Heart left ventricle (tissue), 16 donors: Measurements from ENCODE around the gene EFR3B. TPM values are rescaled to one million over a fixed set of nuclear protein-coding genes. Genes with fewer than 3 reads are reported as not detected.

Experiments used
- ATAC-seq, 4 donors: fragments of 200-7000 bp; cut with Tn5 transposase; one replicate each; pipeline ENCODE4 v1.9.1; 2020 to 2022; ENCODE audit warnings: moderate library complexity in 4 of 4, mild to moderate bottlenecking in 3 of 4, moderate number of reproducible peaks in 1 of 4
- DNase-seq, 5 donors: peaks; one replicate each; pipeline ENCODE4 v3.0.0-alpha.2; 2020
- H3K27ac ChIP-seq, 12 donors: fragments of 200-600 bp; sonication (generic) in 4 of 12; one replicate each; pipeline versions ENCODE4 v1.5.0 to v1.8.0; 2016 to 2022; ENCODE audit warnings: mild to moderate bottlenecking in 2 of 12
- H3K27me3 ChIP-seq, 9 donors: fragments of 200-600 bp; sonication (generic) in 2 of 9; one replicate each; pipeline versions ENCODE4 v1.5.1 to v1.8.0; 2016 to 2022; ENCODE audit warnings: mild to moderate bottlenecking in 3 of 9
- H3K36me3 ChIP-seq, 9 donors: fragments of 200-600 bp; sonication (generic) in 2 of 9; one replicate each; pipeline versions ENCODE4 v1.5.0 to v1.8.0; 2018 to 2022; ENCODE audit warnings: mild to moderate bottlenecking in 2 of 9
- H3K4me1 ChIP-seq, 12 donors: fragments of 200-600 bp; sonication (generic) in 4 of 12; one replicate each; pipeline versions ENCODE4 v1.5.0 to v1.8.0; 2016 to 2022; ENCODE audit warnings: mild to moderate bottlenecking in 3 of 12
- H3K4me3 ChIP-seq, 12 donors: fragments of 200-600 bp; sonication (generic) in 4 of 12; one replicate each; pipeline versions ENCODE4 v1.5.0 to v1.8.0; 2017 to 2022; ENCODE audit warnings: mild to moderate bottlenecking in 9 of 12, moderate library complexity in 4 of 12
- H3K9me3 ChIP-seq, 12 donors: fragments of 200-600 bp; sonication (generic) in 4 of 12; one replicate each; pipeline versions ENCODE4 v1.5.0 to v1.8.0; 2016 to 2022; ENCODE audit warnings: mild to moderate bottlenecking in 1 of 12
- POLR2A ChIP-seq, 2 donors: fragments of 450-650 bp; IDR thresholded peaks; one replicate each; pipeline ENCODE4 v1.6.1; 2017; ENCODE audit warnings: antibody characterized with exemption in 2 of 2, mild to moderate bottlenecking in 2 of 2, moderate library complexity in 2 of 2
- WGBS, 4 donors: extraction: QIAGEN DNeasy Blood & Tissue Kit in 2 of 4; methylation state at CpG; one replicate each; pipeline versions ENCODE4 v1.1.5 to v1.1.7; 2013 to 2018; 5-methylcytosine and 5-hydroxymethylcytosine counted together
- intact Hi-C, 10 donors: fragments of 100-400 bp; cut with DNase I; formaldehyde crosslinking; loops; one replicate each; pipeline versions ENCODE4 v1.11.1 to v1.14.2; 2022
- polyA plus RNA-seq, 2 donors: library from polyadenylated mRNA; stranded (reverse); fragments of 200-250 nt; gene quantifications; one replicate each; pipeline ENCODE4 v1.2.3, GENCODE V29; 2013
- total RNA-seq, 9 donors: library from RNA; depleted of rRNA in 2 of 9; stranded (reverse); fragments of >200 nt in 2 of 9; fragmentation: NEBNext Ultra II Directional in 3 of 9; extraction: Animal tissue kit (Norgen Biotek cat#: 25700) in 3 of 9; gene quantifications; one replicate each; pipeline versions ENCODE4 v1.1.0 to v1.2.4, GENCODE V29; 2016 to 2023
- TF ChIP-seq, protein P1 (sequence below), 12 donors: fragments of 200-600 bp; sonication (generic) in 4 of 12; IDR thresholded peaks; one replicate each; pipeline versions ENCODE4 v1.5.0 to v1.8.0; 2018 to 2022; ENCODE audit warnings: antibody characterized with exemption in 12 of 12, mild to moderate bottlenecking in 5 of 12
- donor health status: ischemic (EF 13 %, LVEDD 7.1; RV severe dilation, severe dysfunction).
- donor health status: healthy with polysubstance abuse.
- donor health status: DM: no; HTN: yes; CAD: no.
- donor health status: DM: no; HTN: no; CAD: no.
- donor health status: ischemic (EF 25% LVEDD 6.9; RV normal size, moderate dysfunction).
- donor health status: ischemic (EF 25% LVEDD 5.7; RV mildly dilated, moderate dysfunction).
- donor health status: healthy.
- donor health status: DM: yes; HTN: yes; CAD: no.
- donor health status: ischemic (EF 35%, LVEDD 5.7; RV mildly dilated, moderate dysfunction).
- donor health status: nonischemic (EF 11% LVEDD 7.7; RV severe dilation, severe dysfunction).
- donor health status: DM: yes; HTN: yes; CAD: no.
- donor health status: PGD.
- donor health status: ischemic (EF 29% LVEDD 5.4; RV normal size, mild dysfunction).
- donor health status: nonischemic (EF 23%, LVEDD 6.1; RV moderate dilation, normal function).

The EFR3B gene
- total and polyA plus RNA-seq, 11 donors, result 1.7 to 13.8 (median 5.5) TPM

GRCh38 chr2:25054720-25055119 lies 12.8 kb downstream of the EFR3B start:
- WGBS, 4 donors, result 71 to 92% (median 85%) methylated on average over 4 of the region's 4 CpGs
- peaks cover 0 to 26% (median 8%) of the 10 kb centered on the region in 12 donors for H3K4me1 ChIP-seq
- ATAC-seq (no peak), DNase-seq (no peak)
- H3K36me3 ChIP-seq, result no peaks in the 10 kb centered on the region
- H3K27ac ChIP-seq, result no peak overlapping the region
- H3K4me3 ChIP-seq, result no peak overlapping the region
- intact Hi-C loops, result no loop called here
- TF ChIP-seq POLR2A (IDR thresholded peaks at IDR 0.05), result no peak
- TF ChIP-seq, protein P1, sequence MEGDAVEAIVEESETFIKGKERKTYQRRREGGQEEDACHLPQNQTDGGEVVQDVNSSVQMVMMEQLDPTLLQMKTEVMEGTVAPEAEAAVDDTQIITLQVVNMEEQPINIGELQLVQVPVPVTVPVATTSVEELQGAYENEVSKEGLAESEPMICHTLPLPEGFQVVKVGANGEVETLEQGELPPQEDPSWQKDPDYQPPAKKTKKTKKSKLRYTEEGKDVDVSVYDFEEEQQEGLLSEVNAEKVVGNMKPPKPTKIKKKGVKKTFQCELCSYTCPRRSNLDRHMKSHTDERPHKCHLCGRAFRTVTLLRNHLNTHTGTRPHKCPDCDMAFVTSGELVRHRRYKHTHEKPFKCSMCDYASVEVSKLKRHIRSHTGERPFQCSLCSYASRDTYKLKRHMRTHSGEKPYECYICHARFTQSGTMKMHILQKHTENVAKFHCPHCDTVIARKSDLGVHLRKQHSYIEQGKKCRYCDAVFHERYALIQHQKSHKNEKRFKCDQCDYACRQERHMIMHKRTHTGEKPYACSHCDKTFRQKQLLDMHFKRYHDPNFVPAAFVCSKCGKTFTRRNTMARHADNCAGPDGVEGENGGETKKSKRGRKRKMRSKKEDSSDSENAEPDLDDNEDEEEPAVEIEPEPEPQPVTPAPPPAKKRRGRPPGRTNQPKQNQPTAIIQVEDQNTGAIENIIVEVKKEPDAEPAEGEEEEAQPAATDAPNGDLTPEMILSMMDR (IDR thresholded peaks at IDR 0.05), result no peak
- no peaks in the 10 kb centered on the region for H3K27me3 ChIP-seq
- no peaks in the 10 kb centered on the region for H3K9me3 ChIP-seq

- 82 to 91% (median 88%) methylated on average over 9 of the region's 9 CpGs for WGBS, 4 donors
- Histone ChIP-seq H3K9me3 (no peaks in the 10 kb centered on the region), H3K36me3 (no peaks in the 10 kb centered on the region), H3K4me3 (no peak overlapping the region), H3K27ac (no peak overlapping the region), H3K4me1 (peaks cover 0 to 26% (median 8%) of the 10 kb centered on the region in 12 donors), H3K27me3 (no peaks in the 10 kb centered on the region)
- intact Hi-C loops, result no loop called here
- DNase-seq (no peak), ATAC-seq (no peak)
- TF ChIP-seq, protein P1 (IDR thresholded peaks at IDR 0.05), result no peak
- TF ChIP-seq POLR2A (IDR thresholded peaks at IDR 0.05), result no peak
These were observed 13.6 kb downstream of the EFR3B start for GRCh38 chr2:25055376-25055920.

DNA sequence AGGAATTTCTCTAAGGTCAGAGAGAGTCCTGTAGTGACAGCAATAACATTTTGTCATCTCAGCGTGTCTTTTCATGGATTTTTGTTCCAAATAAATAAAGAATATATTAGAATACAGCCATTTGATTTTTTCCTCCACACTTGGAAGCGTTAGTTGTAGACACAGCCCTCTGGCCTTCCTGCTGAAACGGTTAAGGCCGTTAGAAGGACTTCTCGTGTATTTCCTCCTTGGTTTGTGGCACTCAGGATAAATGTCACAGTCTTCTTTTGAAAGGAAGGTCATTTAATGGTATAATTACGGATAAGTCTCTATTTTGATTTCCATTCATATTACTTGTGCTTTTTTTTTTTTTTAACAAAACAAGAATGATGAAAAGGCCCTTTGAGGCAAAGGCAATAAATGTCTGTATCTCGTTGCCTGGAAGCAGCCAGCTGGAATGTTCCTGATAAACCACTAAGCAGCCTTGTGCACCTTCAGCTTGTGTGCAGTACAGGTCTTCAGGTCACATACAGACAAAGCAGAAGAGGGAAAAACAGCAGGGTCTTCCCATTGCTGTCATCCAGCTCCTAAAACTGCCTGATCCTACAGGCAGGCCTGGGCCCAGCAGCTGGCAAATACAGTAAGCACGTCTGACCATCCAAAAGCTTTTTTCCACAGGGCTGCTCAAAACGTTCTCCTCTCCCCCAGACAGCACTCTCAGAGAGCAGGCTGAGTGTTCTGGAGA lies 14.4 kb downstream of the EFR3B start:
- Histone ChIP-seq H3K9me3 (no peaks in the 10 kb centered on the region), H3K27ac (peak overlapping the region in 2 of 12 donors; percentile 9 to 25), H3K36me3 (no peaks in the 10 kb centered on the region), H3K4me1 (peaks cover 0 to 26% (median 8%) of the 10 kb centered on the region in 12 donors), H3K27me3 (no peaks in the 10 kb centered on the region), H3K4me3 (no peak overlapping the region)
- TF ChIP-seq, protein P1 (IDR thresholded peaks at IDR 0.05), result no peak
- no peak for TF ChIP-seq POLR2A (IDR thresholded peaks at IDR 0.05)
- ATAC-seq, result peak in 3 of 4 donors; percentile 10 to 35 (median 24)
- WGBS, 4 donors, result 51 to 70% (median 63%) methylated on average over 9 of the region's 9 CpGs
- DNase-seq, result no peak
- intact Hi-C loops, result no loop called here

GRCh38 chr2:25062511-25062917 lies 20.6 kb downstream of the EFR3B start:
- no peaks in the 10 kb centered on the region for H3K27me3 ChIP-seq
- intact Hi-C loops, result no loop called here
- ATAC-seq, result peak in 3 of 4 donors; percentile 20 to 37 (median 22)
- no peak for TF ChIP-seq POLR2A (IDR thresholded peaks at IDR 0.05)
- TF ChIP-seq, protein P1 (IDR thresholded peaks at IDR 0.05), result no peak
- peaks cover 0 to 36% (median 19%) of the 10 kb centered on the region in 12 donors for H3K4me1 ChIP-seq
- H3K27ac ChIP-seq, result peak overlapping the region in 10 of 12 donors; percentile 6 to 82 (median 39)
- no peak overlapping the region for H3K4me3 ChIP-seq
- no peaks in the 10 kb centered on the region for H3K36me3 ChIP-seq
- WGBS, 4 donors, result 58 to 72% (median 65%) methylated on average over 11 of the region's 11 CpGs
- peaks cover 0 to 11% (median 3%) of the 10 kb centered on the region in 12 donors for H3K9me3 ChIP-seq
- DNase-seq, result peak in 1 of 5 donors; percentile 28
